Adrenal gland (tissue), 5 donors: ENCODE measurements around the gene TENT4A.

ENCODE experiments used
- POLR2A ChIP-seq, 2 donors: fragments of 450-650 bp; IDR thresholded peaks; one replicate each; pipeline ENCODE4 v1.6.1; 2017; ENCODE audit warnings: antibody characterized with exemption in 2 of 2, mild to moderate bottlenecking in 2 of 2, moderate library complexity in 1 of 2
- TF ChIP-seq, protein P1 (sequence below), 6 experiments: fragments of 450-650 bp in 4 of 6; fragments of 200-600 bp in 2 of 6; sonication (generic) in 1 of 6; IDR thresholded peaks; 1 replicate in 5 of 6; 2 replicates in 1 of 6; pipeline versions ENCODE4 v1.5.1 to v1.8.0; 2016 to 2021; ENCODE audit warnings: antibody characterized with exemption in 6 of 6, mild to moderate bottlenecking in 2 of 6, moderate library complexity in 1 of 6
- donor health status: DM: no; HTN: no; CAD: no.

DNA sequence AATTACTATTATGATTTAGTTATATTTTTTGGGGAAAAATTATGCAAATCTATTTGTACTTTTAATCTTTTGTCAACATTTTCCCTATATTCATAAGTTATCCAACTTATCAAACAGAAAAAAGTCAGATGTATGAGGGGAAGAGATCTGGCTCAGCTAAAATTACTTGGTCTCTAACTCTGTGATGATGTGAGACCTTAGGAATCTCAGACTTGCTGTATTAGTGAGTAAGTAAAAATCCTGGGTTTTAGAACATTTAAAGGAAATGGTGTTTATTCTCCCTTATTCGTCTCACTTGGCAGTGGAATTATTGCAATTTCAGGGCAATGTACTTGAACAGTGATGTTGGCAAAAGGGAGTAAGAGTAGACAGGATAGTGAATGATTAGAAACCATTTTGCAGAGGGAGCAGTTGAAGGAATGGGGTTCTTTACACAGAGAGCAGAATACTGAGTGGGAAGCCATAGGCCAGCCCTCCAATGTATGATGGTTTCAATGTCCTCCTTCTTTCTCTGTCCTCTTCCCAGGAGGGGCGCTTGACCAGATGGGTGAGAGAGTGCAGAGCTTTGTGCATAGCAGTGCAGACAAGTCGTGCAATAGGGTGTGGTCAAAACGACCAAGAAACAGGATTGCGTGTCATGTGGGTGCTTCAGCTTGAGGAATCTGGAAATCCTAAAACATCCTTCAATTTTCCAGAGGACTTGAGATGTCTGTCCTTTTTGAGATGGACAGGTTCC lies 91.7 kb downstream of the TENT4A start:
- TF ChIP-seq, protein P1, sequence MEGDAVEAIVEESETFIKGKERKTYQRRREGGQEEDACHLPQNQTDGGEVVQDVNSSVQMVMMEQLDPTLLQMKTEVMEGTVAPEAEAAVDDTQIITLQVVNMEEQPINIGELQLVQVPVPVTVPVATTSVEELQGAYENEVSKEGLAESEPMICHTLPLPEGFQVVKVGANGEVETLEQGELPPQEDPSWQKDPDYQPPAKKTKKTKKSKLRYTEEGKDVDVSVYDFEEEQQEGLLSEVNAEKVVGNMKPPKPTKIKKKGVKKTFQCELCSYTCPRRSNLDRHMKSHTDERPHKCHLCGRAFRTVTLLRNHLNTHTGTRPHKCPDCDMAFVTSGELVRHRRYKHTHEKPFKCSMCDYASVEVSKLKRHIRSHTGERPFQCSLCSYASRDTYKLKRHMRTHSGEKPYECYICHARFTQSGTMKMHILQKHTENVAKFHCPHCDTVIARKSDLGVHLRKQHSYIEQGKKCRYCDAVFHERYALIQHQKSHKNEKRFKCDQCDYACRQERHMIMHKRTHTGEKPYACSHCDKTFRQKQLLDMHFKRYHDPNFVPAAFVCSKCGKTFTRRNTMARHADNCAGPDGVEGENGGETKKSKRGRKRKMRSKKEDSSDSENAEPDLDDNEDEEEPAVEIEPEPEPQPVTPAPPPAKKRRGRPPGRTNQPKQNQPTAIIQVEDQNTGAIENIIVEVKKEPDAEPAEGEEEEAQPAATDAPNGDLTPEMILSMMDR (IDR thresholded peaks at IDR 0.05) = no peak
- TF ChIP-seq POLR2A (IDR thresholded peaks at IDR 0.05) = no peak
